ENCODE measurements around the gene FMN2.

Gene FMN2

GRCh38 chr1:240193679-240194078 is 102.0 kb downstream of the FMN2 start:
- TF ChIP-seq, protein P1, sequence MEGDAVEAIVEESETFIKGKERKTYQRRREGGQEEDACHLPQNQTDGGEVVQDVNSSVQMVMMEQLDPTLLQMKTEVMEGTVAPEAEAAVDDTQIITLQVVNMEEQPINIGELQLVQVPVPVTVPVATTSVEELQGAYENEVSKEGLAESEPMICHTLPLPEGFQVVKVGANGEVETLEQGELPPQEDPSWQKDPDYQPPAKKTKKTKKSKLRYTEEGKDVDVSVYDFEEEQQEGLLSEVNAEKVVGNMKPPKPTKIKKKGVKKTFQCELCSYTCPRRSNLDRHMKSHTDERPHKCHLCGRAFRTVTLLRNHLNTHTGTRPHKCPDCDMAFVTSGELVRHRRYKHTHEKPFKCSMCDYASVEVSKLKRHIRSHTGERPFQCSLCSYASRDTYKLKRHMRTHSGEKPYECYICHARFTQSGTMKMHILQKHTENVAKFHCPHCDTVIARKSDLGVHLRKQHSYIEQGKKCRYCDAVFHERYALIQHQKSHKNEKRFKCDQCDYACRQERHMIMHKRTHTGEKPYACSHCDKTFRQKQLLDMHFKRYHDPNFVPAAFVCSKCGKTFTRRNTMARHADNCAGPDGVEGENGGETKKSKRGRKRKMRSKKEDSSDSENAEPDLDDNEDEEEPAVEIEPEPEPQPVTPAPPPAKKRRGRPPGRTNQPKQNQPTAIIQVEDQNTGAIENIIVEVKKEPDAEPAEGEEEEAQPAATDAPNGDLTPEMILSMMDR (IDR thresholded peaks at IDR 0.05) = no peak
- no peaks in the 10 kb centered on the region for H3K36me3 ChIP-seq
- H3K9me3 ChIP-seq = no peaks in the 10 kb centered on the region
- no peaks in the 10 kb centered on the region for H3K27me3 ChIP-seq
- no peak overlapping the region for H3K4me3 ChIP-seq (ENCODE audit: low read depth in 1 of 2, low read length in 1 of 2)
- no peaks in the 10 kb centered on the region for H3K4me1 ChIP-seq (ENCODE audit: control insufficient read depth in 1 of 2, insufficient read depth in 1 of 2, low read depth in 1 of 2, low read length in 1 of 2)
- no peak overlapping the region for H3K27ac ChIP-seq

DNA sequence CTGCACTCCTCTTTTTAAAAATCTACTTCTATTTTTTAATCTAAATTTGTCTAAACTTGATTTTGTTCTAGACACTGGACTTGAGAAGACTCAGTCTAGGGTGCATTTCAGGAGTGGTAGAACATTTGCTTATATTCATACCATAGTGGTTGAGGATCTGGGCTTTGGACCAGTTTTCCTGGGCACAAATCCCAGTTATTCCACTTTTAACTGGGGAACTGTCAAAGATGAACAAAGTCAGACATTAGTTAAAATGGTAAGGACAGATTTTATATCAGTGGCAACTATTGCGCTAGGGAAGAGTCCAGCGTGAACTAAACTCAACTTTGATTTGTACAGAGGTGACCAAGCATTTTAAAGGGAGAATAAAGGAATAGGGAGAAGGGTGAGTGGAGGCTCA is 102.4 kb downstream of the FMN2 start:
- TF ChIP-seq, protein P1 (IDR thresholded peaks at IDR 0.05) = no peak
- Histone ChIP-seq H3K4me3 (ENCODE audit: low read depth in 1 of 2, low read length in 1 of 2) (no peak overlapping the region), H3K4me1 (ENCODE audit: control insufficient read depth in 1 of 2, insufficient read depth in 1 of 2, low read depth in 1 of 2, low read length in 1 of 2) (no peaks in the 10 kb centered on the region), H3K27ac (no peak overlapping the region), H3K27me3 (no peaks in the 10 kb centered on the region), H3K9me3 (no peaks in the 10 kb centered on the region), H3K36me3 (no peaks in the 10 kb centered on the region)

GRCh38 chr1:240198376-240198775 is 106.7 kb downstream of the FMN2 start:
- Histone ChIP-seq H3K27ac (no peak overlapping the region), H3K9me3 (no peaks in the 10 kb centered on the region), H3K4me1 (ENCODE audit: control insufficient read depth in 1 of 2, insufficient read depth in 1 of 2, low read depth in 1 of 2, low read length in 1 of 2) (no peaks in the 10 kb centered on the region), H3K36me3 (no peaks in the 10 kb centered on the region), H3K4me3 (ENCODE audit: low read depth in 1 of 2, low read length in 1 of 2) (no peak overlapping the region), H3K27me3 (no peaks in the 10 kb centered on the region)
- TF ChIP-seq, protein P1 (IDR thresholded peaks at IDR 0.05) = no peak

GRCh38 chr1:240199758-240200645 is 108.3 kb downstream of the FMN2 start:
- TF ChIP-seq, protein P1 (IDR thresholded peaks at IDR 0.05) = no peak
- Histone ChIP-seq H3K9me3 (no peaks in the 10 kb centered on the region), H3K4me3 (ENCODE audit: low read depth in 1 of 2, low read length in 1 of 2) (no peak overlapping the region), H3K27me3 (no peaks in the 10 kb centered on the region), H3K4me1 (ENCODE audit: control insufficient read depth in 1 of 2, insufficient read depth in 1 of 2, low read depth in 1 of 2, low read length in 1 of 2) (no peaks in the 10 kb centered on the region), H3K36me3 (no peaks in the 10 kb centered on the region), H3K27ac (no peak overlapping the region)

GRCh38 chr1:240201931-240202330 is 110.2 kb downstream of the FMN2 start:
- H3K4me1 ChIP-seq (ENCODE audit: control insufficient read depth in 1 of 2, insufficient read depth in 1 of 2, low read depth in 1 of 2, low read length in 1 of 2) = no peaks in the 10 kb centered on the region
- no peaks in the 10 kb centered on the region for H3K9me3 ChIP-seq
- no peaks in the 10 kb centered on the region for H3K36me3 ChIP-seq
- TF ChIP-seq, protein P1 (IDR thresholded peaks at IDR 0.05) = no peak
- no peaks in the 10 kb centered on the region for H3K27me3 ChIP-seq
- H3K27ac ChIP-seq = no peak overlapping the region
- H3K4me3 ChIP-seq (ENCODE audit: low read depth in 1 of 2, low read length in 1 of 2) = no peak overlapping the region
